K562 (cell line): Measurements from ENCODE around the gene LSM11. TPM values are rescaled to one million over a fixed set of nuclear protein-coding genes. Genes with fewer than 3 reads are reported as not detected.

Source experiments
- CEBPB ChIP-seq: fragments of 450-650 bp; IDR thresholded peaks from 2 replicates; pipeline ENCODE4 v1.6.1; 2016; ENCODE audit warnings: missing genetic modification characterization, missing compliant biosample characterization
- DIDO1 ChIP-seq: fragments of 450-650 bp; IDR thresholded peaks from 2 replicates; pipeline ENCODE4 v1.6.1; 2016; ENCODE audit warnings: low read depth, missing biosample characterization, missing genetic modification characterization
- GATAD2A ChIP-seq: fragments of 450-650 bp; IDR thresholded peaks from 2 replicates; pipeline ENCODE4 v1.6.1; 2017
- HNRNPLL ChIP-seq: fragments of 200-400 bp; formaldehyde crosslinking; IDR thresholded peaks from 2 replicates; pipeline ENCODE4 v1.6.1; 2017; ENCODE audit warnings: low read length, low read depth, mild to moderate bottlenecking; ENCODE audit not compliant: poor library complexity, severe bottlenecking
- KAT7 ChIP-seq: sonication (generic); formaldehyde crosslinking; IDR thresholded peaks from 2 replicates; pipeline ENCODE4 v1.8.0; 2022; ENCODE audit warnings: missing genetic modification reagents, mild to moderate bottlenecking, borderline replicate concordance
- KLF16 ChIP-seq: IDR thresholded peaks from 2 replicates; pipeline ENCODE4 v1.6.1; 2016; ENCODE audit warnings: antibody characterized with exemption
- MAFF ChIP-seq: IDR thresholded peaks from 2 replicates; pipeline ENCODE4 v1.6.1; 2012; ENCODE audit warnings: low read length, improper control_type of control experiment
- MEF2D ChIP-seq: conservative IDR thresholded peaks from 2 replicates; pipeline ENCODE4 v1.6.1; 2016; ENCODE audit warnings: low read depth, missing genetic modification characterization, missing compliant biosample characterization
- NR1H2 ChIP-seq: sonication (generic); formaldehyde crosslinking; IDR thresholded peaks from 2 replicates; pipeline ENCODE4 v1.4.0; 2020; ENCODE audit warnings: mild to moderate bottlenecking, missing genetic modification reagents
- POLR2H ChIP-seq: IDR thresholded peaks from 2 replicates; pipeline ENCODE4 v1.6.1; 2016; ENCODE audit warnings: missing genetic modification characterization, low read depth, mild to moderate bottlenecking, control low read depth, missing compliant biosample characterization, moderate library complexity
- SMARCC2 ChIP-seq: fragments of 450-650 bp; IDR thresholded peaks from 2 replicates; pipeline ENCODE4 v1.6.1; 2017; ENCODE audit warnings: antibody characterized with exemption, moderate library complexity, mild to moderate bottlenecking, low read depth
- TEAD2 ChIP-seq: fragments of 450-650 bp; IDR thresholded peaks from 2 replicates; pipeline ENCODE4 v1.6.1; 2016; ENCODE audit warnings: missing genetic modification characterization, control low read depth, missing compliant biosample characterization
- ZFX ChIP-seq: sonication (generic); formaldehyde crosslinking; IDR thresholded peaks from 2 replicates; pipeline ENCODE4 v1.8.0; 2022; ENCODE audit warnings: mild to moderate bottlenecking, missing genetic modification reagents, moderate library complexity
- ZKSCAN1 ChIP-seq: fragments of 150-350 bp; IDR thresholded peaks from 2 replicates; pipeline ENCODE4 v1.6.1; 2016; ENCODE audit warnings: low read depth, low read length
- ZNF143 ChIP-seq: sonication (generic); formaldehyde crosslinking; IDR thresholded peaks from 2 replicates; pipeline ENCODE4 v1.9.0; 2022; ENCODE audit warnings: mild to moderate bottlenecking, missing genetic modification reagents
- ZNF184 ChIP-seq: sonication (generic); formaldehyde crosslinking; IDR thresholded peaks from 2 replicates; pipeline ENCODE4 v1.5.0; 2020; ENCODE audit warnings: missing genetic modification reagents
- polyA plus RNA-seq, 8 experiments: library from polyadenylated mRNA; depleted of rRNA in 4 of 8; stranded (reverse) in 5 of 8; unstranded in 3 of 8; fragments of >200 nt; fragmentation: Nextera tagmentation in 2 of 8; fragmentation: Illumina TruSeq in 1 of 8; extraction: Ambion mirVana in 2 of 8; extraction: Trizol in 1 of 8; gene quantifications; 2 replicates each; pipeline versions ENCODE4 v1.2.1 to v1.2.3, GENCODE V29; 2011 to 2014; ENCODE audit warnings: inconsistent platforms in 1 of 8, missing spikeins in 1 of 8
- total RNA-seq, 7 experiments: library from RNA; depleted of rRNA in 6 of 7; stranded (reverse); fragments of >200 nt in 6 of 7; fragmentation: Illumina TruSeq in 2 of 7; extraction: Trizol in 2 of 7; gene quantifications; 2 replicates each; pipeline versions ENCODE4 v1.2.1 to v1.2.3, GENCODE V29; 2011 to 2021; ENCODE audit warnings: low replicate concordance in 1 of 7
- TF ChIP-seq, protein P1 (sequence below): fragments of 450-650 bp; IDR thresholded peaks from 2 replicates; pipeline ENCODE4 v1.6.1; 2016; ENCODE audit warnings: low read depth
- TF ChIP-seq, protein P2 (sequence below): fragments of 450-650 bp; formaldehyde crosslinking; conservative IDR thresholded peaks from 2 replicates; pipeline ENCODE4 v1.4.0; 2022; ENCODE audit warnings: mild to moderate bottlenecking, missing genetic modification characterization
- TF ChIP-seq, protein P3 (sequence below): fragments of 250-450 bp; sonication (Bioruptor Pico); IDR thresholded peaks from 2 replicates; pipeline ENCODE4 v1.5.0; 2021

The LSM11 gene
- total and polyA plus RNA-seq, 9 of the 15 experiments (the other 6 are each of a cell fraction or from before 2014, with no cell fraction given), result 1.8 to 9.4 (median 4.7) TPM

DNA sequence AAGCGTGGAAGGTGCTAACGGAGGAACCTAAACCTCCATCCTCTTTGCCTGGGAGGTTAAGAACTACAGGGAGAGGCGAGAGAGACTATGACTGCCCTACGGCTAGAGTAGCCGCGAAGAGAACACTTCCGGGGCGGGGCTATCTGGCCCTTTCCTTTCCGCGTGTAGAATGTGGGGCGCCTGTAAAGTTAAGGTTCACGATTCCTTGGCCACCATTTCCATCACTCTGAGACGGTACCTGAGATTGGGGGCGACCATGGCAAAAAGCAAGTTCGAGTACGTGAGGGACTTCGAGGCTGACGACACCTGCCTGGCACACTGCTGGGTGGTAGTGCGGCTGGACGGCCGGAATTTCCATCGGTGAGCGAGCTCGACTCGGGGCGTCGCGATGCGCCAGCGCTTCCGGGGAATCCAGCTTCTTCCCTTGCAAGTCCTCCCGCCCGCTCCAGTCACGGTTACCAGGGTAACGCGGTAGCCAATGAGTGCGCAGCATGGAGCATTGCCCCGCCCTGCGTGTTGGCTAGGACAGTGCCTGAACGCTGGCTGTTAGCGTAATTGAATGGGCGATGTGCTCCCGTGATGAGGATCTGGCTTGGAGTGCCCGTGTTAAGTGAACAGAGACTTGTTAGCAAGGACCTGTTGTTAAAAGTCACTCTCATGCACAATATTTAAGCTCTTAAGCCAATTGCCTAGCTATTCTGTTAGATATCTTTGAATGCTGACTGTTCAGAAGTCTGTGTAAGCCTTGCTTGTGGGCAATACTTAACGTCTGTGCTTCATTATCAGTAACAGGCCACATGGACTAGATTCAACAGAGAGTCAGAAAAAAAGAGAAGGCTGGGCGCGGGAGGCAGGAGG, 12.0 kb upstream of the LSM11 start, which contains the start of gene THG1L (continued):
- TF ChIP-seq, protein P1, sequence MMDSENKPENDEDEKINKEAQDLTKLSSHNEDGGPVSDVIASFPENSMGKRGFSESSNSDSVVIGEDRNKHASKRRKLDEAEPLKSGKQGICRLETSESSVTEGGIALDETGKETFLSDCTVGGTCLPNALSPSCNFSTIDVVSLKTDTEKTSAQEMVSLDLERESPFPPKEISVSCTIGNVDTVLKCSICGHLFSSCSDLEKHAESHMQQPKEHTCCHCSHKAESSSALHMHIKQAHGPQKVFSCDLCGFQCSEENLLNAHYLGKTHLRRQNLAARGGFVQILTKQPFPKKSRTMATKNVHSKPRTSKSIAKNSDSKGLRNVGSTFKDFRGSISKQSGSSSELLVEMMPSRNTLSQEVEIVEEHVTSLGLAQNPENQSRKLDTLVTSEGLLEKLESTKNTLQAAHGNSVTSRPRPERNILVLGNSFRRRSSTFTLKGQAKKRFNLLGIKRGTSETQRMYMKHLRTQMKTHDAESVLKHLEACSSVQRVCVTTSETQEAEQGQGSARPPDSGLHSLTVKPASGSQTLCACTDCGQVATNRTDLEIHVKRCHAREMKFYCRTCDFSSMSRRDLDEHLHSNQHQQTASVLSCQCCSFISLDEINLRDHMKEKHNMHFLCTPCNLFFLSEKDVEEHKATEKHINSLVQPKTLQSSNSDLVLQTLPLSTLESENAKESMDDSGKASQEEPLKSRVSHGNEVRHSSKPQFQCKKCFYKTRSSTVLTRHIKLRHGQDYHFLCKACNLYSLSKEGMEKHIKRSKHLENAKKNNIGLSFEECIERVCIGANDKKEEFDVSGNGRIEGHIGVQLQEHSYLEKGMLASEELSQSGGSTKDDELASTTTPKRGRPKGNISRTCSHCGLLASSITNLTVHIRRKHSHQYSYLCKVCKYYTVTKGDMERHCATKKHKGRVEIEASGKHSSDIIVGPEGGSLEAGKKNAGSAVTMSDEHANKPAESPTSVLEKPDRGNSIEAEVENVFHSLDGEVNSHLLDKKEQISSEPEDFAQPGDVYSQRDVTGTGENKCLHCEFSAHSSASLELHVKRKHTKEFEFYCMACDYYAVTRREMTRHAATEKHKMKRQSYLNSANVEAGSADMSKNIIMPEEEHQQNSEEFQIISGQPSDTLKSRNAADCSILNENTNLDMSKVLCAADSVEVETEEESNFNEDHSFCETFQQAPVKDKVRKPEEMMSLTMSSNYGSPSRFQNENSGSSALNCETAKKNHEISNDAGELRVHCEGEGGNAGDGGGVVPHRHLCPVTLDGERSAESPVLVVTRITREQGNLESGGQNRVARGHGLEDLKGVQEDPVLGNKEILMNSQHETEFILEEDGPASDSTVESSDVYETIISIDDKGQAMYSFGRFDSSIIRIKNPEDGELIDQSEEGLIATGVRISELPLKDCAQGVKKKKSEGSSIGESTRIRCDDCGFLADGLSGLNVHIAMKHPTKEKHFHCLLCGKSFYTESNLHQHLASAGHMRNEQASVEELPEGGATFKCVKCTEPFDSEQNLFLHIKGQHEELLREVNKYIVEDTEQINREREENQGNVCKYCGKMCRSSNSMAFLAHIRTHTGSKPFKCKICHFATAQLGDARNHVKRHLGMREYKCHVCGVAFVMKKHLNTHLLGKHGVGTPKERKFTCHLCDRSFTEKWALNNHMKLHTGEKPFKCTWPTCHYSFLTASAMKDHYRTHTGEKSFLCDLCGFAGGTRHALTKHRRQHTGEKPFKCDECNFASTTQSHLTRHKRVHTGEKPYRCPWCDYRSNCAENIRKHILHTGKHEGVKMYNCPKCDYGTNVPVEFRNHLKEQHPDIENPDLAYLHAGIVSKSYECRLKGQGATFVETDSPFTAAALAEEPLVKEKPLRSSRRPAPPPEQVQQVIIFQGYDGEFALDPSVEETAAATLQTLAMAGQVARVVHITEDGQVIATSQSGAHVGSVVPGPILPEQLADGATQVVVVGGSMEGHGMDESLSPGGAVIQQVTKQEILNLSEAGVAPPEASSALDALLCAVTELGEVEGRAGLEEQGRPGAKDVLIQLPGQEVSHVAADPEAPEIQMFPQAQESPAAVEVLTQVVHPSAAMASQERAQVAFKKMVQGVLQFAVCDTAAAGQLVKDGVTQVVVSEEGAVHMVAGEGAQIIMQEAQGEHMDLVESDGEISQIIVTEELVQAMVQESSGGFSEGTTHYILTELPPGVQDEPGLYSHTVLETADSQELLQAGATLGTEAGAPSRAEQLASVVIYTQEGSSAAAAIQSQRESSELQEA, result no peak
- TF ChIP-seq MEF2D (tag) (no peak), NR1H2 (CRISPR knock-in tag) (no peak), ZFX (peak; percentile 56), POLR2H (tag) (peak; percentile 74), HNRNPLL (peak; percentile 70), MAFF (no peak), ZNF143 (no peak), CEBPB (tag) (no peak), ZNF184 (CRISPR knock-in tag) (no peak), TEAD2 (tag) (no peak), ZKSCAN1 (0 out of 2 replicates have a peak, but pooled peaks have one; percentile 13), KAT7 (CRISPR knock-in tag) (peak; percentile 75; the same call in 1 of the 2 replicates), SMARCC2 (no peak), GATAD2A (no peak), DIDO1 (tag) (peak; percentile 80; the same call in 1 of the 2 replicates), KLF16 (no peak)
- TF ChIP-seq, protein P2, sequence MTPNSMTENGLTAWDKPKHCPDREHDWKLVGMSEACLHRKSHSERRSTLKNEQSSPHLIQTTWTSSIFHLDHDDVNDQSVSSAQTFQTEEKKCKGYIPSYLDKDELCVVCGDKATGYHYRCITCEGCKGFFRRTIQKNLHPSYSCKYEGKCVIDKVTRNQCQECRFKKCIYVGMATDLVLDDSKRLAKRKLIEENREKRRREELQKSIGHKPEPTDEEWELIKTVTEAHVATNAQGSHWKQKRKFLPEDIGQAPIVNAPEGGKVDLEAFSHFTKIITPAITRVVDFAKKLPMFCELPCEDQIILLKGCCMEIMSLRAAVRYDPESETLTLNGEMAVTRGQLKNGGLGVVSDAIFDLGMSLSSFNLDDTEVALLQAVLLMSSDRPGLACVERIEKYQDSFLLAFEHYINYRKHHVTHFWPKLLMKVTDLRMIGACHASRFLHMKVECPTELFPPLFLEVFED, result no peak
- TF ChIP-seq, protein P3, sequence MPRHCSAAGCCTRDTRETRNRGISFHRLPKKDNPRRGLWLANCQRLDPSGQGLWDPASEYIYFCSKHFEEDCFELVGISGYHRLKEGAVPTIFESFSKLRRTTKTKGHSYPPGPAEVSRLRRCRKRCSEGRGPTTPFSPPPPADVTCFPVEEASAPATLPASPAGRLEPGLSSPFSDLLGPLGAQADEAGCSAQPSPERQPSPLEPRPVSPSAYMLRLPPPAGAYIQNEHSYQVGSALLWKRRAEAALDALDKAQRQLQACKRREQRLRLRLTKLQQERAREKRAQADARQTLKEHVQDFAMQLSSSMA, result no peak
